GM12874 (cell line): ENCODE measurements around the gene TRAM2.

Experiments used
- TF ChIP-seq, protein P1 (sequence below): IDR thresholded peaks from 2 replicates; pipeline ENCODE4 v1.5.1; 2011; ENCODE audit warnings: low read depth, mild to moderate bottlenecking, control low read depth, low read length, moderate library complexity; ENCODE audit not compliant: insufficient read depth

TRAM2 gene

DNA sequence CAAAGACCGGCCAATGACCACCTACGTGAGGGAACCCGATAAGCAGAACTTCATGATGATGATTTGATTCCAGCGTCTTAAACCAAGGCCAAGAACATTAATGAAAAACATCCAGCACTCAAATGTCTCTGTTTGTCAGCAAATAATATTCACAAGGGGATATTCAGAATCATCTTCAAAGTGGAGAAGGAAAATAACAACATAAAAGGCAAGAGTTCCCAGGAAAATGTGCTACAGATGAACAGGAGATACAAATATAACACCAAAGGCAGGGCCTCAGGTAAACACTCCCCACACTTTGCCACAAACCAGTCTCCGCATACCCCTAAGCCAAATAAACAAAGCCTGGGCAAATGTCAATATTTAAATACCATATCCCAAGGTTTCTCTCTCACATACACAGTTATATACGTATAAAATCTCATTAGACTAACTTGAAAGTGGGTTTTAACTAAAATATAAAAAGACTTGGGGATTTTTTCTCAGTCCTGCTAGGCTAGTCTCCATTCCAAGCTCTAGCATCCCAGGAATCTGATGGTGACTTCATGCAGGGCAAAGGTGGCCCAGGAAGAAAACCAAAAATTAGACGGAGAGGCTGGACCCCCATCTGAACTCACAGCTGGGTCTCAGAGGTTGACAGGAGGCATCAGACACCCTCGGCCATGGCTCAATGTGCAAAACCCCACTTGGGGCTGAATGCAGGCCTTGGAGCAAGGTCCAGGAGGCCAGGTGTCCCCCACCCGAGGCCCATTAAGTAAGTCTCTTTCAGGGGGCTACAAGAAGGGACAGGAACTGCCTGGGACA, 32.1 kb downstream of the TRAM2 start:
- TF ChIP-seq, protein P1, sequence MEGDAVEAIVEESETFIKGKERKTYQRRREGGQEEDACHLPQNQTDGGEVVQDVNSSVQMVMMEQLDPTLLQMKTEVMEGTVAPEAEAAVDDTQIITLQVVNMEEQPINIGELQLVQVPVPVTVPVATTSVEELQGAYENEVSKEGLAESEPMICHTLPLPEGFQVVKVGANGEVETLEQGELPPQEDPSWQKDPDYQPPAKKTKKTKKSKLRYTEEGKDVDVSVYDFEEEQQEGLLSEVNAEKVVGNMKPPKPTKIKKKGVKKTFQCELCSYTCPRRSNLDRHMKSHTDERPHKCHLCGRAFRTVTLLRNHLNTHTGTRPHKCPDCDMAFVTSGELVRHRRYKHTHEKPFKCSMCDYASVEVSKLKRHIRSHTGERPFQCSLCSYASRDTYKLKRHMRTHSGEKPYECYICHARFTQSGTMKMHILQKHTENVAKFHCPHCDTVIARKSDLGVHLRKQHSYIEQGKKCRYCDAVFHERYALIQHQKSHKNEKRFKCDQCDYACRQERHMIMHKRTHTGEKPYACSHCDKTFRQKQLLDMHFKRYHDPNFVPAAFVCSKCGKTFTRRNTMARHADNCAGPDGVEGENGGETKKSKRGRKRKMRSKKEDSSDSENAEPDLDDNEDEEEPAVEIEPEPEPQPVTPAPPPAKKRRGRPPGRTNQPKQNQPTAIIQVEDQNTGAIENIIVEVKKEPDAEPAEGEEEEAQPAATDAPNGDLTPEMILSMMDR = no peak

DNA sequence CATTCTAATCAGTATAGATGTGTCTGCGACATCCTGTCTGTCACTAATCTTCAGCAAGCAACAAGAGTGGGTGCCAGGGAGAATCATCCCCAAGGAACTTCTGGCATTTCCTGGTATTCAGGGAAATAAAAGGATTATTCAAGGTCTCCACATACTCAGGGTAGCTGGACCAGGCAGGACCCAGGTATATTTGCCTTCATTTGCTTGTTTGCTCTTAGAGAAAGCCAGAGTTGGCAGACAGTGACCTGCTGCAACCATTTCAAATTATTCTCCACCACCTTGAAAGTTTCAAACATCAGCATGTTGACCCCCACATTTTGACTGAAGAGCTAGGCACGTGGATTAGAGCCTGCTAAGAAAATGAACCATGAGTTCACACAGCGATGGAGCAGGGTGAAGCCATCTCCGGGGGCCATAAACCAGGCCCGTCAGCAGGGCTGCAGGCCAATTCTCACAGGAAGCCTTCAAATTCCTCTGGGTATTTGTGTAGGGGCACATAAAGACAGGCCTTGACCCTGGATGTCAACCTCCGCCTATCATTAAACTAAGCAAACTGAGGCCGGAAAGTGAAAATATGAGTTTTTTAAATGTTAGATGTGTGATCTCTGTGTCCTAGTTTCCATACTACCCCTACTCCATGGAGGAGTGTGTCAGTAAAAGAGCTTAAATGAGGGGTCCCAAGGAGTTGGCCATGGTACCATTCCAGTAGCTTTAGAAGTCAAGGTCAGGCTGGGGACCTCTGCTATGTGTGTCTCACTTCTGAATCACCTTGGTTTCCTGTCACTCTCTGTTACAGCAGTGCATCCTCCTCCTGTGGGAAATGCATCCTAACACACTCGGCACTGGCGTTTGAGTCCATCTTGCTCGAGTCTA, 32.9 kb downstream of the TRAM2 start:
- TF ChIP-seq, protein P1 = no peak

DNA sequence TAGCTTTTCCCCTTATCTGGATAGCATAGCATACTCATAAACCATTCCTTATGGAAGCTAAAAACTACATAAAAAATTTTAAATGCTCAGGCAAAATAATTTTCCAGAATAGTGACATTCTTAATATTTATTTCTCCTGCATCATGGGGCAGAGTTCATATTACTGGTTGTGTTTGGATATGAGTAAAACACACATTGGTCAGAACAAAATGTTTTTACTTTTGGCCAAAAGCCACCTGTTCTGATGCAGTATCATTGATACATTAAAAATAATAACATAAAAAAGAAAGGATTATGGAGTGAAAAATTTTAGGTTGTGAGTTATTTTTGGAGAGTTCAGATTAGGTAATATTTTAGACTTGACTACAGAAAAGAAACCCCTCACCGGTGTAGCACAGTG, 33.6 kb downstream of the TRAM2 start:
- TF ChIP-seq, protein P1 = no peak

DNA sequence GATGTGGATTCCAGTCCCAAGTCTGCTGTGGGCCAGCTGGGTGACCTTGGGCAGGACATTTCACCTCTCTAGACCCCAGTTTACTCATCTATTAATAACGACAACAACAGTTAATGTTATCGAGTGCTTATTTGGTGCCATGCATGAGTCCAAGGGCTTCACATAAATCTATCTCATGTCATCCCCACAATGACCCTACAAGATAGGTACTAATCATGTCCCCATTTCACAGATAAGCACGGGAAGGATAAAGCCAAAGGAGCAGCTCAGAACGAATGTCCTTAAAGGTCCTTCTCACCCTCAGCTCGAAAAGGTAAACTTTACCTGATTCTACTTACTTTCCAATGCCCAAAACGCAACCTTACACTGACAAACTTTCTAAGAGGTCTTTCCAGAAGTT, 35.7 kb downstream of the TRAM2 start:
- TF ChIP-seq, protein P1 = no peak

DNA sequence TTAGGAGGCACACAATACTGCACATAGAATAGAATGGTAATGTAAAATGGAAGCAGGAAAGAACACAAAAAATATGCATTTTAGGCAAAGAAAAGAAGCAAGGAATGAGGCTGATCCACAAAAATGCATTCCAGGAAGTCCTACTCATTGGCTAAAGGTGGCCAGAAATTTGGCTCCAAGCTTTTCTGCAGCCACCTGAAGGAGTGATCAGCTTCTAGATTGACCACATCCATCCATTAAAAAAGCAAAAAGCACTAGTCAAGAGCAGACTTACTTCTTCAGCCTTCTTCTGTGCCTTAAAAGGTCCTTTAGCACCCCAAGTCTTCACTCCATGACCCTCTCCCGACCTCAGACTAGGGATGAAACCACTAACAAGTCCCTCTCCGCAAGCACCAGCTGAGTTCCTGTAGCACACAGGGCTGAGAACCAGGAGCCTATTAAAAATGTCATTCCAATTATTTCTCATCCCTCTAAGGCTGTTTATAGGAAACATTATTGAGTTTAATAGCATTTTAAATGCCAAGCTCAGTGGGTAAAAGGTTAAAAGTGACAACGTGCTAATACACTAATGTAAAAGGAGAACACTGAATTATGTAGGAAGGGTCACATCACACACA, 36.5 kb downstream of the TRAM2 start:
- TF ChIP-seq, protein P1 = no peak

DNA sequence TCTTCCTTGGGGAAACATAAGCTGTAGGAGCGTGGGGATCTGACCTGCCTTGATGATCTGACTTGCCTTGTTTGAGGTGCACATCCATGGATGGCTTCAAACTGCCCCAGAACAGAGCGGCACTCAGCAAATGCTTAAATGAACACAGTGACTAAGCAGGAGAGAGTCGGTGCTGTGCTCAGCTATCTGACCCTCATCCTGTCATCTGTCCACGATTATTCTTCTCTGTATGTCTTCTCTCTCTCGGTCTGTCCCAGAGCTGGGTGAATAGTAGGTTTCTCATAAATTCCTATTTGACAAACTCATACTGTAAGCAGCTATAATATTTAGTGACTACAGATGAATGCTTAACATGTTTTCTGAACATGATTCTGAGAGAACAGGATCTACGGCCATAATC, 37.3 kb downstream of the TRAM2 start:
- TF ChIP-seq, protein P1 = no peak

DNA sequence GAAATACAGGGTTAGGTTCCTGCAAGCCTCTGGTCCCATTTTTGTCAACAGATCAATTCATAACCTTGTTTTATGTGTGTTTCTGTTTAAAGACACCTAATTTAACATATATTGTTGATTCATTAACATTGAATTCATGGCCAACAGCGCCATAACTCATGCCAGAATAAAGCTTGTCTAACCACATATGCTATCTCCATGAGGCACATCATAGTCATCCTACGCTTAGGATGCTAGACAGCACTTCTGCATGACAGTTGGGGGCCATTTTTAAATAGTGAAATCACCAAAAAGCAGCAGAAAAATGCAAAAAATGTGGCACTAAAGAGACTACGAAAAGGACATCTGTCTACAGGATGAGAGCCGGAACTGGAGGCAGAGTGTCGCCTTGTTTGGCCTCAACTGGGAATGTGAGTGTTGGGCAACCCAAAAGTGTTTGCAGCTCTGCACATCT, 37.9 kb downstream of the TRAM2 start:
- TF ChIP-seq, protein P1 = no peak
